Measurements from ENCODE around the gene CCDC74A. TPM values are rescaled to one million over a fixed set of nuclear protein-coding genes. Genes with fewer than 3 reads are reported as not detected.
"Not testable (repeated sequence)": the region's sequence is repeated elsewhere in the genome, so short reads cannot be mapped to it uniquely, and the experiment has no call there.

The CCDC74A gene
- total RNA-seq, 1 donor from 2014 or later, result 1.5 TPM

DNA sequence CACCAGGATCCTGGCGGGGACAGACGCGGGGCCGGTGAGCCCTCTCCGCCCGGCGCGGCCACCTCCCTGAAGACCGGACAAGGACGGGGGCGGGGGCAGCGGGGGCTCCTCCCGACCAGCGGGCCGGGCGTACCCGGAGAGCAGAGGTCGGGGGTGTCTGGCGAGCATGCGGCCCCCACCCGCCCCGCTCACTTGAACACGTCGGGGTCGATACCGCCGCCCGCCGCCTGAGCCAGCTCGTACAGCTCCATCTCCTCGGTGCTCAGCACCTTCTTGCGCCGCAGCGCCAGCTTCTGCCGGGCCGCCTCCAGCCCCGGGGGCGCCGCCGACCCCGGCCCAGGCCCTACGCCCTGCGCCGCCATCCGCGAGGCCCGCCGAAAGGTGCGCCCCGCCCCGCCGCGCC is 35.7 kb upstream of the CCDC74A start, which contains the start of gene MZT2A:
MZT2A (minus strand) TSS at position 383 of the 403 bp plus-strand sequence; CDS start at position 362, 21 bp downstream.
- H3K9me3 Mint-ChIP-seq, H3K27me3 Mint-ChIP-seq, DNase-seq: not testable (repeated sequence)
- peak within 1 kb of the TSS; percentile 98 for H3K27ac Mint-ChIP-seq
- peaks cover 33% of the 10 kb centered on the region for H3K4me1 Mint-ChIP-seq
- intact Hi-C loops (cut with micrococcal nuclease), result loop anchor here (1.0 to 5.0 kb wide), 7 partner anchors 35 to 1310 kb away; partner anchors contain the start of genes CCDC74A, FAM168B, MZT2B and PLEKHB2
- peak within 1 kb of the TSS; percentile 98 for H3K4me3 Mint-ChIP-seq
- peaks cover 25% of the 10 kb centered on the region for H3K36me3 Mint-ChIP-seq (ENCODE audit: low read depth)

GRCh38 chr2:131492418-131493198 is 35.1 kb upstream of the CCDC74A start:
- Mint-ChIP-seq H3K36me3 (ENCODE audit: low read depth) (peaks cover 27% of the 10 kb centered on the region), H3K27me3 (no peaks in the 10 kb centered on the region), H3K9me3 (no peaks in the 10 kb centered on the region), H3K4me1 (peaks cover 37% of the 10 kb centered on the region), H3K27ac (peak overlapping the region; percentile 98), H3K4me3 (peak overlapping the region; percentile 98)
- DNase-seq, result peak; percentile 98
- intact Hi-C loops (cut with micrococcal nuclease), result loop anchor here (1.0 to 5.0 kb wide), 7 partner anchors 34 to 1310 kb away; partner anchors contain the start of genes CCDC74A, FAM168B, MZT2B and PLEKHB2

- intact Hi-C loops (cut with micrococcal nuclease), result loop anchor here (2.0 to 5.0 kb wide), 5 partner anchors 33 to 1311 kb away; partner anchors contain the start of genes CCDC74A, FAM168B, MZT2B and PLEKHB2
- peak overlapping the region; percentile 98 for H3K4me3 Mint-ChIP-seq
- peaks cover 38% of the 10 kb centered on the region for H3K4me1 Mint-ChIP-seq
- H3K27ac Mint-ChIP-seq, result peak overlapping the region; percentile 98
- H3K9me3 Mint-ChIP-seq, result no peaks in the 10 kb centered on the region
- DNase-seq, result no peak
- H3K36me3 Mint-ChIP-seq (ENCODE audit: low read depth), result peaks cover 27% of the 10 kb centered on the region
- H3K27me3 Mint-ChIP-seq, result no peaks in the 10 kb centered on the region
Measured at GRCh38 chr2:131493199-131493968, 34.3 kb upstream of the CCDC74A start.

DNA sequence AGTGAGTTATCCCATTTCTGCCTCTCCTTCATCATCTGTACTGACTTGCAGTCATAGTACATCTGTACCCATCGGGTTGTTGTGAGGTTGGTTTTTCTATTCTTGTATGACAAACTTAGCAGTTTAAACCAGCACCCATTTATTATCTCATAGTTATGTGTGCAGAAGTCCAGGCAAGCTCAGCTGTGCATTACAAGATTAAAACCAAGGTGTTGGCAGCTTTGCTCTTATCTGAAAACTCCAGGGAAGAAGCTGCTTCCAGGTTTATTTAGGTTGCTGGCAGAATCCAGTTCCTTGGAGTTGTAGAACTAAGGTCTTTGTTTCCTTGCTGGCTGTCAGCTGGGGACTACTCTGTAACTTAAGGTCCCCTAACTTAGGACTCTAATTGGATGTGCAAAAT is 32.2 kb upstream of the CCDC74A start:
- intact Hi-C loops (cut with micrococcal nuclease); DNase-seq; H3K27me3 Mint-ChIP-seq; H3K9me3 Mint-ChIP-seq: not testable (repeated sequence)
- peaks cover 21% of the 10 kb centered on the region for H3K36me3 Mint-ChIP-seq (ENCODE audit: low read depth)
- H3K4me1 Mint-ChIP-seq, result peaks cover 31% of the 10 kb centered on the region
- H3K4me3 Mint-ChIP-seq, result peak overlapping the region; percentile 34
- H3K27ac Mint-ChIP-seq, result peak overlapping the region; percentile 46

GRCh38 chr2:131498321-131498973 is 29.2 kb upstream of the CCDC74A start:
- DNase-seq; intact Hi-C loops (cut with micrococcal nuclease): not testable (repeated sequence)

DNA sequence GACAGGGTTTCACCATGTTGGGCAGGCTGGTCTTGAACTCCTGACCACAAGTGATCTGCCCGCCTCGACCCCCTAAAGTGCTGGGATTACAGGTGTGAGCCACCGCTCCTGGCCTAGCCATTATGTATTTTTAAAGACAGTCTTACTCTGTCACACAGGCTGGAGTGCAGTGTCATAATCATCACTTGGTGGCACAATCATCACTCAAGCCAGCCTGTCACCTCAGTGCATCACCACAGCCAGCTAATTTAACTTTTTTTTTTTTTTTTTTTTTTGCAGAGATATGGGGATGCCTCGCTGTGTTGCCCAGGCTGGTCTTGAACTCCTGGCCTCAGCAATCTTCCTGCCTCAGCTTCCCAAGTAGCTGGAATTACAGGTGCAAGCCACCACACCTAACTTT is 24.1 kb upstream of the CCDC74A start:
- H3K27me3 Mint-ChIP-seq; H3K9me3 Mint-ChIP-seq; H3K4me3 Mint-ChIP-seq; H3K4me1 Mint-ChIP-seq; DNase-seq; intact Hi-C loops (cut with micrococcal nuclease): not testable (repeated sequence)
- H3K27ac Mint-ChIP-seq, result peak overlapping the region; percentile 65
- peaks cover 50% of the 10 kb centered on the region for H3K36me3 Mint-ChIP-seq (ENCODE audit: low read depth)

More at GRCh38 chr2:131498321-131498973, 29.2 kb upstream of the CCDC74A start:
- H3K36me3 Mint-ChIP-seq (ENCODE audit: low read depth), result peaks cover 28% of the 10 kb centered on the region
- H3K4me1 Mint-ChIP-seq, result peaks cover 30% of the 10 kb centered on the region
- H3K9me3 Mint-ChIP-seq, H3K4me3 Mint-ChIP-seq, H3K27me3 Mint-ChIP-seq: not testable (repeated sequence)
- H3K27ac Mint-ChIP-seq, result peak overlapping the region; percentile 85

- peak; percentile 67 for DNase-seq
- Mint-ChIP-seq H3K27ac (peak overlapping the region; percentile 88), H3K36me3 (ENCODE audit: low read depth) (peaks cover 47% of the 10 kb centered on the region), H3K4me3 (peak overlapping the region; percentile 52)
- H3K9me3 Mint-ChIP-seq; H3K27me3 Mint-ChIP-seq; H3K4me1 Mint-ChIP-seq; intact Hi-C loops (cut with micrococcal nuclease): not testable (repeated sequence)
Measured at GRCh38 chr2:131504082-131504750, 23.5 kb upstream of the CCDC74A start.

DNA sequence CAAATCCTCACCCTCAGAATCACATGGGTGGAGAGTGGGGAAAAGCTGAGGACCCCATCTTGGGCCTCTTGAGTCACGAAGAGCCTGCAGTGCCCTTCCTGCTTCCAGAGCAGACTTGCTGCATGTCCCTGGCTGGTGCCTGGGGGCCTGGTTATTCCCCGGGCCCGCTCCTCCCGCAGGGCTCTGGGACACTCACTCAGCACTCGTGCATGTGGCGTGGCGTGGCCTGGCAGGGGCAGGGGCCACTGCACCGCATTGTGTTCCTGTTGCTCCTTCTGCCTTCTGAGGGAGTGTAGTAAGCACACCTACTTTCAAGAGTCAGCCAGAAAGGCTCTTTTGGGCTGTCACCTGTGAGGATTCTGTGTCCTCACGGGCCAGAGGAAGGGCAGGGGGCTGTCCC is 18.1 kb upstream of the CCDC74A start:
- DNase-seq, result no peak
- no peaks in the 10 kb centered on the region for H3K27me3 Mint-ChIP-seq
- H3K4me3 Mint-ChIP-seq, result no peak overlapping the region
- no peak overlapping the region for H3K27ac Mint-ChIP-seq
- no peaks in the 10 kb centered on the region for H3K9me3 Mint-ChIP-seq
- peaks cover 12% of the 10 kb centered on the region for H3K4me1 Mint-ChIP-seq
- intact Hi-C loops (cut with micrococcal nuclease), result no loop called here
- peaks cover 40% of the 10 kb centered on the region for H3K36me3 Mint-ChIP-seq (ENCODE audit: low read depth)

GRCh38 chr2:131511291-131511968 is 16.3 kb upstream of the CCDC74A start:
- H3K27me3 Mint-ChIP-seq; H3K27ac Mint-ChIP-seq; H3K4me3 Mint-ChIP-seq; intact Hi-C loops (cut with micrococcal nuclease); H3K9me3 Mint-ChIP-seq; DNase-seq: not testable (repeated sequence)
- Mint-ChIP-seq H3K36me3 (ENCODE audit: low read depth) (peaks cover 30% of the 10 kb centered on the region), H3K4me1 (peaks cover 10% of the 10 kb centered on the region)

DNA sequence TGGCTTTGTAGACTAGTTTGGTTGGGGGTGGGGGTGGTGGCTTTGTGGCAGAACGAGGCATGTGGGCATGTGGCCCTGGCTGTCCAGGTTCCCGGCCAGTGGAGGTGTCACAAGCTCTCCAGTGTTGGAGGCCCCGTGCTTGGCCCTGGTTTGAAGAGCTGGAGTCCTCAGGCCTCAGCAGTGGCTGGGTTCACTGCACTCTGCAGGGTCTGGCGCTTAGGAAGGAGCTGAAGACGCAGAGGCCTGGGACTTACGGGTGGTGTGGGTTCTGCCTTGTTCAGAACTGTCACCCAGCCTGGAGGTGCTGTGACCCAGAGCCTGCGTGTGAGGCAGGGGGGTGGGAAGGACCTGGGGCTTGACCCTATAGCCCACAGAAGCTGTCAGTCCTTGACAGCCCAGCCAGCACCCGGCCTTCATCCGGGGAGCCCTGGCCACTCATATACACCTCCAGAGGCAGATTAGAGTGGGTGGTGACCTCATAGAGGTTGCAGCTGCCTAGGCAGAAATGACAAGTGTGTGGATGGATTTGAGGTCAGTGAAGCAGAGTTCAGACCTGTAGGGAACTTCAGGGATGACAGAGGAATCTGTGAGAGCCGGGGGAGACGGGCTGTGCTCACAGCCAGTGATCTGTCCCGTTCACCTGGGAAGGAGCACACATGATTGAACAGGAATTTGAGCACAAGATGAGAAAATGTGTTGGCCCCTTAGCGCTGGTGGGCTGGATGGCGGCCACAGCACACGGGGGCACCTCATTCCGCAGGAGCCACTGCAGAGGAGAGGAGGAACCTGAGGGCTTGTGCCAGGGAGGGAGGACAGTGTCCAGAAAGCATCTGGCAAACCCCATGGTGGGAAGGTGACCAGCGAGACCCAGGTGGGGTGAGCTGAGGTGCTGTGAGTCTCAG is 15.5 kb upstream of the CCDC74A start:
- intact Hi-C loops (cut with micrococcal nuclease); H3K4me3 Mint-ChIP-seq; H3K27me3 Mint-ChIP-seq; H3K9me3 Mint-ChIP-seq; DNase-seq: not testable (repeated sequence)
- Mint-ChIP-seq H3K4me1 (peaks cover 10% of the 10 kb centered on the region), H3K36me3 (ENCODE audit: low read depth) (peaks cover 27% of the 10 kb centered on the region), H3K27ac (peak overlapping the region; percentile 48)

DNA sequence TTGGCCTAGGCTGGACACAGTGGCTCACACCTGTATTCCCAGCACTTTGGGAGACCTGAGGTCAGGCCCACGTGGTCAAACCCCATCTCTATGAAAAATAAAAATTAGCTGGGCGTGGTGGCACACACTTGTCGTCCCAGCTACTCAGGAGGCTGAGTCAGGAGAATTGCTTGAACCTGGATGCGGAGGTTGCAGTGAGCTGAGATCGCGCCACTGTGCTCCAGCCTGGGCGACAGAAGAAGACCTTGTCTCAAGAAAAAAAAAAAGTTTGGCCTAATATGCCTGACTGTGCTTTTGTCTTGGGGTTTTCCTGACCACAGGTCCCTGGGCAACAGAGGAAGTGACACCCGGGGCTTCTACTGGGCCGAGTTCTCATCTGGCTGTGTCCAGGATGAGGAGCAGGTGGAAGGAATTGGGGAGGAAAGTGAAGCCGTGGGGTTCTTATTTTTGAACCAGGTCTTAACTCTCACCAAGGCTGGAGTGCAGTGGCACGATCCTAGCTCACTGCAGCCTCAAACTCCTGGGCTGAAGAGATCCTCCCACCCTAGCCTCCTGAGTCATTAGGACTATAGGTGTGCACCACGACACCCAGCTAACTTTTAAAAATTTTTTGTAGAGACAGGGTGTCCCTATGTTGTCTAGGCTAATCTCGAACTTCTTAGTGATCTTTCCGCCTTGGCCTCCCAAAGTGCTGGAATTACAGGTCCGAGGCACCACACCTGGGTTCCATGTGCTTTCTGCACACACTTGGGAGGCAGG is 13.1 kb upstream of the CCDC74A start:
- peaks cover 10% of the 10 kb centered on the region for H3K4me1 Mint-ChIP-seq
- H3K9me3 Mint-ChIP-seq; H3K4me3 Mint-ChIP-seq; DNase-seq; intact Hi-C loops (cut with micrococcal nuclease); H3K27me3 Mint-ChIP-seq: not testable (repeated sequence)
- H3K36me3 Mint-ChIP-seq (ENCODE audit: low read depth), result peaks cover 23% of the 10 kb centered on the region
- peak overlapping the region; percentile 67 for H3K27ac Mint-ChIP-seq

Measured in activated CD4-positive, alpha-beta T cell treated with anti-CD3 and anti-CD28 coated beads, Interleukin-2, amount 10 ng/mL, durations not matched to agents 24 days and 14 days (primary cell).